Right lobe of liver (tissue), 6 donors: ENCODE data around the gene HOMER2. TPM values are rescaled to one million over a fixed set of nuclear protein-coding genes. Genes with fewer than 3 reads are reported as not detected.

ENCODE experiments used
- ATAC-seq, 4 donors: fragments of 200-7000 bp; cut with Tn5 transposase; one replicate each; pipeline ENCODE4 v1.9.1; 2020; ENCODE audit warnings: mild to moderate bottlenecking in 4 of 4, moderate library complexity in 4 of 4
- DNase-seq, 3 donors: peaks; one replicate each; pipeline ENCODE4 v3.0.0-alpha.2; 2020
- H3K27ac ChIP-seq, 3 donors: fragments of 200-600 bp; one replicate each; pipeline ENCODE4 v1.8.0; 2022
- H3K27me3 ChIP-seq, 2 donors: fragments of 200-600 bp; one replicate each; pipeline ENCODE4 v1.8.0; 2022
- H3K36me3 ChIP-seq, 4 donors: fragments of 200-600 bp; sonication (generic) in 1 of 4; one replicate each; pipeline versions ENCODE4 v1.5.1 to v1.8.0; 2017 to 2022; ENCODE audit warnings: control low read depth in 1 of 4
- H3K4me1 ChIP-seq, 4 donors: fragments of 200-600 bp; sonication (generic) in 1 of 4; one replicate each; pipeline versions ENCODE4 v1.5.1 to v1.8.0; 2017 to 2022; ENCODE audit warnings: control low read depth in 1 of 4
- H3K4me3 ChIP-seq, 3 donors: fragments of 200-600 bp; one replicate each; pipeline ENCODE4 v1.8.0; 2022
- H3K9me3 ChIP-seq, 4 donors: fragments of 200-600 bp; sonication (generic) in 1 of 4; one replicate each; pipeline versions ENCODE4 v1.5.1 to v1.8.0; 2017 to 2022; ENCODE audit warnings: control low read depth in 1 of 4
- CTCF ChIP-seq, 4 donors: fragments of 200-600 bp in 3 of 4; fragments of 450-650 bp in 1 of 4; IDR thresholded peaks; one replicate each; pipeline versions ENCODE4 v1.5.1 to v1.8.0; 2016 to 2022; ENCODE audit warnings: antibody characterized with exemption in 4 of 4, mild to moderate bottlenecking in 2 of 4
- POLR2A ChIP-seq: fragments of 450-650 bp; IDR thresholded peaks from one replicate; pipeline ENCODE4 v1.6.1; 2017; ENCODE audit warnings: antibody characterized with exemption, mild to moderate bottlenecking
- WGBS: methylation state at CpG from one replicate; pipeline ENCODE4 v1.1.6; 2018; ENCODE audit warnings: low coverage, low lambda C conversion rate; ENCODE audit not compliant: insufficient coverage; ENCODE audit errors: missing lambda C conversion rate; 5-methylcytosine and 5-hydroxymethylcytosine counted together
- intact Hi-C, 2 donors: fragments of 100-400 bp; cut with DNase I; formaldehyde crosslinking; loops; one replicate each; pipeline versions ENCODE4 v1.11.2 to v1.14.1; 2022
- total RNA-seq, 6 experiments: library from RNA; depleted of rRNA in 2 of 6; stranded (reverse); fragments of >200 nt in 2 of 6; fragmentation: NEBNext Ultra II Directional in 3 of 6; extraction: Animal tissue kit (Norgen Biotek cat#: 25700) in 3 of 6; gene quantifications; one replicate each; pipeline versions ENCODE4 v1.1.0 to v1.2.4, GENCODE V29; 2016 to 2023
- donor health status: DM: no; HTN: yes; CAD: no.
- donor health status: DM: no; HTN: no; CAD: no.
- donor health status: DM: no; HTN: no; CAD: no.
- donor health status: DM: no; HTN: yes; CAD: no.
- donor health status: DM: no; HTN: yes; CAD: no.

The HOMER2 gene
- total RNA-seq, 6 experiments from 2014 or later, result 16.8 to 66.2 (median 60.7) TPM

- no peaks in the 10 kb centered on the region for H3K9me3 ChIP-seq
- no peaks in the 10 kb centered on the region for H3K27me3 ChIP-seq
- peaks cover 0 to 6% (median 2%) of the 10 kb centered on the region in 4 donors for H3K4me1 ChIP-seq
- no peak overlapping the region for H3K4me3 ChIP-seq
- TF ChIP-seq CTCF (IDR thresholded peaks at IDR 0.05) (no peak), POLR2A (no peak)
- ATAC-seq, result no peak
- H3K27ac ChIP-seq, result no peak overlapping the region
- H3K36me3 ChIP-seq, result peaks cover 0 to 5% (median 2%) of the 10 kb centered on the region in 4 donors
- WGBS, result 81% methylated on average over 2 of the region's 3 CpGs
- DNase-seq, result no peak
- intact Hi-C loops, result no loop called here
Observed at GRCh38 chr15:82995938-82996337, 43.4 kb upstream of the HOMER2 start.

GRCh38 chr15:82995076-82995475 lies 42.6 kb upstream of the HOMER2 start:
- intact Hi-C loops, result no loop called here
- 84% methylated on average over 2 of the region's 2 CpGs for WGBS
- Histone ChIP-seq H3K4me1 (peaks cover 0 to 3% (median 2%) of the 10 kb centered on the region in 4 donors), H3K36me3 (peaks cover 0 to 9% (median 3%) of the 10 kb centered on the region in 4 donors), H3K4me3 (no peak overlapping the region), H3K27me3 (no peaks in the 10 kb centered on the region), H3K9me3 (no peaks in the 10 kb centered on the region), H3K27ac (no peak overlapping the region)
- no peak for DNase-seq
- ATAC-seq, result no peak
- TF ChIP-seq CTCF (IDR thresholded peaks at IDR 0.05), result no peak
- no peak for TF ChIP-seq POLR2A

- TF ChIP-seq CTCF (IDR thresholded peaks at IDR 0.05) (no peak), POLR2A (no peak)
- 63% methylated on average over 4 of the region's 4 CpGs for WGBS
- no peak overlapping the region for H3K27ac ChIP-seq
- no peak for DNase-seq
- H3K4me1 ChIP-seq, result no peaks in the 10 kb centered on the region
- H3K9me3 ChIP-seq, result no peaks in the 10 kb centered on the region
- H3K27me3 ChIP-seq, result no peaks in the 10 kb centered on the region
- H3K36me3 ChIP-seq, result peaks cover 0 to 22% (median 3%) of the 10 kb centered on the region in 4 donors
- ATAC-seq, result no peak
- no peak overlapping the region for H3K4me3 ChIP-seq
- intact Hi-C loops, result no loop called here
Observed at GRCh38 chr15:82993144-82993543, 40.6 kb upstream of the HOMER2 start.

GRCh38 chr15:82992436-82992998 lies 40.0 kb upstream of the HOMER2 start:
- Histone ChIP-seq H3K27me3 (no peaks in the 10 kb centered on the region), H3K4me3 (no peak overlapping the region), H3K4me1 (peaks cover 0 to 1% (median 0%) of the 10 kb centered on the region in 4 donors), H3K27ac (no peak overlapping the region), H3K36me3 (peaks cover 0 to 22% (median 3%) of the 10 kb centered on the region in 4 donors), H3K9me3 (no peaks in the 10 kb centered on the region)
- intact Hi-C loops, result no loop called here
- DNase-seq (no peak), ATAC-seq (no peak)
- TF ChIP-seq CTCF (IDR thresholded peaks at IDR 0.05) (no peak), POLR2A (no peak)
- WGBS, result 97% methylated on average over 3 of the region's 3 CpGs
